GM18505 (cell line): ENCODE data around the gene IP6K1.
"Not testable (repeated sequence)": the region's sequence is repeated elsewhere in the genome, so short reads cannot be mapped to it uniquely, and the experiment has no call there.

Source experiments
- ATAC-seq: cut with Tn5 transposase; IDR thresholded peaks from one replicate; pipeline ENCODE4 v1.9.1; 2021; ENCODE audit not compliant: unreplicated experiment
- POLR2A ChIP-seq: IDR thresholded peaks from 4 replicates; pipeline ENCODE4 v1.6.1; 2011; ENCODE audit warnings: borderline replicate concordance; ENCODE audit not compliant: insufficient read depth, insufficient read length; ENCODE audit errors: extremely low read depth

The IP6K1 gene

GRCh38 chr3:49786357-49787181, at the start of gene IP6K1:
IP6K1 (minus strand) TSS chr3:49786542; CDS start chr3:49748040, 38,502 bp downstream.
- peak; percentile 95 for TF ChIP-seq POLR2A
- ATAC-seq: peak; percentile 93

GRCh38 chr3:49831341-49831740, 45.0 kb upstream of the IP6K1 start:
- no peak for ATAC-seq
- no peak for TF ChIP-seq POLR2A

- TF ChIP-seq POLR2A: no peak
- no peak for ATAC-seq
These were observed 39.7 kb upstream of the IP6K1 start for GRCh38 chr3:49826016-49826415.

- not testable (repeated sequence) for ATAC-seq
These were observed 36.8 kb upstream of the IP6K1 start for GRCh38 chr3:49823131-49823530.

- peak; percentile 61 for TF ChIP-seq POLR2A
- ATAC-seq: no peak
These were observed 27.3 kb upstream of the IP6K1 start, which contains the start of gene UBA7 for GRCh38 chr3:49813497-49814174. UBA7 (minus strand) TSS chr3:49813953; CDS start chr3:49813787, 166 bp downstream.

- ATAC-seq: no peak
- no peak for TF ChIP-seq POLR2A
These were observed 26.7 kb upstream of the IP6K1 start for GRCh38 chr3:49812916-49813496.

- TF ChIP-seq POLR2A: no peak
- no peak for ATAC-seq
These were observed 21.2 kb upstream of the IP6K1 start for GRCh38 chr3:49807431-49808114.

GRCh38 chr3:49806850-49807249, 20.5 kb upstream of the IP6K1 start:
- no peak for ATAC-seq
- peak; percentile 4 for TF ChIP-seq POLR2A

GRCh38 chr3:49805897-49806701, 19.8 kb upstream of the IP6K1 start:
- no peak for ATAC-seq
- peak; percentile 51 for TF ChIP-seq POLR2A

- ATAC-seq: no peak
These were observed 19.0 kb upstream of the IP6K1 start for GRCh38 chr3:49805367-49805782.

GRCh38 chr3:49804141-49805041, 18.0 kb upstream of the IP6K1 start:
- no peak for ATAC-seq

More at GRCh38 chr3:49805367-49805782, 19.0 kb upstream of the IP6K1 start:
- no peak for TF ChIP-seq POLR2A

More at GRCh38 chr3:49804141-49805041, 18.0 kb upstream of the IP6K1 start:
- no peak for TF ChIP-seq POLR2A
